CD4-positive, CD25-positive, alpha-beta regulatory T cell (primary cell): ENCODE results near the gene MED12L. TPM values are rescaled to one million over a fixed set of nuclear protein-coding genes. Genes with fewer than 3 reads are reported as not detected.
"Not testable (repeated sequence)": the region's sequence is repeated elsewhere in the genome, so short reads cannot be mapped to it uniquely, and the experiment has no call there.

Experiments
- ATAC-seq, 2 donors: fragments of 150-1000 bp; cut with Tn5 transposase; one replicate each; pipeline ENCODE4 v1.10.0; 2021; ENCODE audit warnings: low read depth in 2 of 2, moderate number of reproducible peaks in 2 of 2, moderate library complexity in 1 of 2
- DNase-seq, 3 donors: peaks; one replicate each; pipeline versions ENCODE4 v3.0.0 to v3.0.0-alpha.2; 2012 to 2022; ENCODE audit warnings: mixed read lengths in 1 of 3
- H3K27ac ChIP-seq: one replicate; pipeline ENCODE4 v1.7.0; 2013; ENCODE audit warnings: mild to moderate bottlenecking, low read length; ENCODE audit not compliant: insufficient read depth, poor library complexity, severe bottlenecking
- H3K27me3 ChIP-seq: one replicate; pipeline ENCODE4 v1.7.0; 2013; ENCODE audit warnings: low read length; ENCODE audit not compliant: control insufficient read depth, insufficient read depth
- H3K36me3 ChIP-seq: one replicate; pipeline ENCODE4 v1.7.0; 2013; ENCODE audit warnings: mild to moderate bottlenecking, low read length, moderate library complexity; ENCODE audit not compliant: control insufficient read depth, insufficient read depth
- H3K4me1 ChIP-seq: 2 replicates; pipeline ENCODE4 v1.7.0; 2013; ENCODE audit warnings: mild to moderate bottlenecking, low read length; ENCODE audit not compliant: insufficient read depth, control insufficient read depth, poor library complexity, severe bottlenecking
- H3K4me3 ChIP-seq: one replicate; pipeline ENCODE4 v1.7.0; 2013; ENCODE audit warnings: low read depth, mild to moderate bottlenecking, low read length, moderate library complexity
- H3K9me3 ChIP-seq, 2 experiments: 1 replicate in 1 of 2; 2 replicates in 1 of 2; pipeline ENCODE4 v1.7.0; 2013; ENCODE audit warnings: low read length in 2 of 2, mild to moderate bottlenecking in 1 of 2, moderate library complexity in 1 of 2; ENCODE audit not compliant: control insufficient read depth in 2 of 2
- H3K27ac Mint-ChIP-seq, 3 donors: one replicate each; pipeline ENCODE4 v1.8.0; 2020 to 2022; ENCODE audit warnings: mild to moderate bottlenecking in 3 of 3, mixed read lengths in 3 of 3, moderate library complexity in 2 of 3
- H3K27me3 Mint-ChIP-seq: one replicate; pipeline ENCODE4 v1.8.0; 2022; ENCODE audit warnings: mild to moderate bottlenecking, mixed read lengths
- H3K36me3 Mint-ChIP-seq: one replicate; pipeline ENCODE4 v1.8.0; 2020; ENCODE audit warnings: mixed read lengths
- H3K4me1 Mint-ChIP-seq, 4 donors: one replicate each; pipeline ENCODE4 v1.8.0; 2020 to 2022; ENCODE audit warnings: mixed read lengths in 4 of 4, mild to moderate bottlenecking in 1 of 4
- H3K4me3 Mint-ChIP-seq, 4 donors: one replicate each; pipeline ENCODE4 v1.8.0; 2020 to 2022; ENCODE audit warnings: mild to moderate bottlenecking in 4 of 4, mixed read lengths in 4 of 4, moderate library complexity in 3 of 4
- H3K9me3 Mint-ChIP-seq, 7 donors: one replicate each; pipeline ENCODE4 v1.8.0; 2020 to 2022; ENCODE audit warnings: mixed read lengths in 7 of 7, mild to moderate bottlenecking in 3 of 7, moderate library complexity in 2 of 7
- polyA plus RNA-seq, 4 donors: library from polyadenylated mRNA; unstranded; fragments of 300-500 nt; fragmentation: Illumina TruSeq; gene quantifications; one replicate each; pipeline ENCODE4 v1.2.3, GENCODE V29; 2021
- total RNA-seq: library from RNA; stranded (reverse); gene quantifications from one replicate; pipeline ENCODE4 v1.2.3, GENCODE V29; 2022

The MED12L gene
- total and polyA plus RNA-seq, 5 donors from 2014 or later = 2.7 TPM; not detected in 4

- not testable (repeated sequence) for H3K27ac ChIP-seq, H3K9me3 Mint-ChIP-seq, ATAC-seq, H3K9me3 ChIP-seq, DNase-seq, H3K4me3 ChIP-seq, H3K36me3 ChIP-seq, H3K27me3 ChIP-seq, H3K36me3 Mint-ChIP-seq, H3K4me3 Mint-ChIP-seq
- Mint-ChIP-seq H3K27ac (peak overlapping the region in 2 of 3 donors; percentile 16 to 76), H3K4me1 (peaks cover 0 to 30% (median 20%) of the 10 kb centered on the region in 4 donors), H3K27me3 (peaks cover 10% of the 10 kb centered on the region)
- H3K4me1 ChIP-seq = peaks cover 13% of the 10 kb centered on the region
These were observed 84.7 kb downstream of the MED12L start for GRCh38 chr3:151169948-151170679.

GRCh38 chr3:151171145-151171757, 85.8 kb downstream of the MED12L start:
- Histone ChIP-seq H3K4me3 (peak overlapping the region; percentile 2), H3K27me3 (no peaks in the 10 kb centered on the region), H3K9me3 (no peaks in the 10 kb centered on the region), H3K27ac (no peak overlapping the region), H3K36me3 (no peaks in the 10 kb centered on the region), H3K4me1 (peaks cover 13% of the 10 kb centered on the region)
- H3K36me3 Mint-ChIP-seq = no peaks in the 10 kb centered on the region
- ATAC-seq (peak; percentile 14 to 55), DNase-seq (peak in 1 of 3 donors; percentile 71)
- H3K4me3 Mint-ChIP-seq = peak overlapping the region in 2 of 4 donors; percentile 4 to 59
- peak overlapping the region; percentile 16 to 76 (median 26) for H3K27ac Mint-ChIP-seq
- peaks cover 0 to 30% (median 20%) of the 10 kb centered on the region in 4 donors for H3K4me1 Mint-ChIP-seq
- peaks cover 0 to 2% (median 0%) of the 10 kb centered on the region in 7 donors for H3K9me3 Mint-ChIP-seq
- H3K27me3 Mint-ChIP-seq = peaks cover 7% of the 10 kb centered on the region

- ATAC-seq (no peak), DNase-seq (no peak)
- Histone ChIP-seq H3K36me3 (no peaks in the 10 kb centered on the region), H3K9me3 (no peaks in the 10 kb centered on the region), H3K4me3 (no peak overlapping the region), H3K27me3 (no peaks in the 10 kb centered on the region), H3K27ac (no peak overlapping the region), H3K4me1 (peaks cover 13% of the 10 kb centered on the region)
- H3K4me1 Mint-ChIP-seq = peaks cover 0 to 24% (median 18%) of the 10 kb centered on the region in 4 donors
- H3K27ac Mint-ChIP-seq = no peak overlapping the region
- H3K36me3 Mint-ChIP-seq = no peaks in the 10 kb centered on the region
- H3K4me3 Mint-ChIP-seq = no peak overlapping the region
- H3K27me3 Mint-ChIP-seq = no peaks in the 10 kb centered on the region
- no peaks in the 10 kb centered on the region for H3K9me3 Mint-ChIP-seq
These were observed 88.9 kb downstream of the MED12L start for GRCh38 chr3:151174351-151174750.

- no peaks in the 10 kb centered on the region for H3K9me3 Mint-ChIP-seq
- peaks cover 0 to 16% (median 13%) of the 10 kb centered on the region in 4 donors for H3K4me1 Mint-ChIP-seq
- DNase-seq = no peak
- Histone ChIP-seq H3K36me3 (no peaks in the 10 kb centered on the region), H3K27ac (no peak overlapping the region), H3K9me3 (no peaks in the 10 kb centered on the region), H3K4me1 (peaks cover 8% of the 10 kb centered on the region), H3K4me3 (no peak overlapping the region), H3K27me3 (no peaks in the 10 kb centered on the region)
- no peak overlapping the region for H3K4me3 Mint-ChIP-seq
- ATAC-seq = no peak
- no peaks in the 10 kb centered on the region for H3K36me3 Mint-ChIP-seq
- H3K27me3 Mint-ChIP-seq = no peaks in the 10 kb centered on the region
- H3K27ac Mint-ChIP-seq = no peak overlapping the region
These were observed 90.5 kb downstream of the MED12L start for GRCh38 chr3:151175952-151176351.

- ATAC-seq (no peak), DNase-seq (no peak)
- H3K4me1 ChIP-seq = peaks cover 10% of the 10 kb centered on the region
- Mint-ChIP-seq H3K9me3 (no peaks in the 10 kb centered on the region), H3K36me3 (no peaks in the 10 kb centered on the region), H3K27ac (no peak overlapping the region), H3K4me1 (peaks cover 3 to 13% (median 5%) of the 10 kb centered on the region in 4 donors), H3K4me3 (no peak overlapping the region), H3K27me3 (peaks cover 5% of the 10 kb centered on the region)
- H3K27me3 ChIP-seq = no peaks in the 10 kb centered on the region
- H3K4me3 ChIP-seq = no peak overlapping the region
- no peak overlapping the region for H3K27ac ChIP-seq
- no peaks in the 10 kb centered on the region for H3K9me3 ChIP-seq
- no peaks in the 10 kb centered on the region for H3K36me3 ChIP-seq
These were observed 92.9 kb downstream of the MED12L start for GRCh38 chr3:151178208-151178845.

GRCh38 chr3:151182349-151183079, 97.0 kb downstream of the MED12L start:
- Histone ChIP-seq H3K9me3 (no peaks in the 10 kb centered on the region), H3K4me1 (peaks cover 10% of the 10 kb centered on the region), H3K36me3 (no peaks in the 10 kb centered on the region), H3K27ac (no peak overlapping the region), H3K4me3 (no peak overlapping the region), H3K27me3 (no peaks in the 10 kb centered on the region)
- Mint-ChIP-seq H3K27ac (peak overlapping the region; percentile 38 to 63 (median 57)), H3K36me3 (no peaks in the 10 kb centered on the region), H3K27me3 (peaks cover 5% of the 10 kb centered on the region), H3K4me3 (peak overlapping the region in 2 of 4 donors; percentile 5 to 7), H3K9me3 (no peaks in the 10 kb centered on the region), H3K4me1 (peaks cover 6 to 28% (median 10%) of the 10 kb centered on the region in 4 donors)
- DNase-seq = no peak
- no peak for ATAC-seq

GRCh38 chr3:151183265-151183671, 97.8 kb downstream of the MED12L start:
- DNase-seq (peak in 2 of 3 donors; percentile 55 to 64), ATAC-seq (peak; percentile 75 to 86)
- peaks cover 4 to 28% (median 10%) of the 10 kb centered on the region in 4 donors for H3K4me1 Mint-ChIP-seq
- peak overlapping the region; percentile 21 to 62 (median 57) for H3K27ac Mint-ChIP-seq
- no peak overlapping the region for H3K27ac ChIP-seq
- no peaks in the 10 kb centered on the region for H3K9me3 Mint-ChIP-seq
- H3K9me3 ChIP-seq = no peaks in the 10 kb centered on the region
- H3K36me3 Mint-ChIP-seq = no peaks in the 10 kb centered on the region
- H3K27me3 Mint-ChIP-seq = peaks cover 5% of the 10 kb centered on the region
- H3K4me1 ChIP-seq = peaks cover 10% of the 10 kb centered on the region
- H3K36me3 ChIP-seq = no peaks in the 10 kb centered on the region
- peak overlapping the region; percentile 5 to 64 (median 34) for H3K4me3 Mint-ChIP-seq
- peak overlapping the region; percentile 54 for H3K4me3 ChIP-seq
- H3K27me3 ChIP-seq = no peaks in the 10 kb centered on the region
